GM20000 (cell line): ENCODE results near the gene ATRN.
A peak's percentile ranks its signal among the peaks of the same experiment; 100 is the strongest.

Experiments
- DNase-seq: peaks from one replicate; pipeline ENCODE4 v3.0.0; 2012; ENCODE audit warnings: low spot score
- CTCF ChIP-seq: IDR thresholded peaks from 2 replicates; pipeline ENCODE4 v1.5.1; 2012; ENCODE audit warnings: mild to moderate bottlenecking, control low read depth; ENCODE audit errors: extremely low read depth, missing control alignments

The ATRN gene

GRCh38 chr20:3652676-3653596 is 182.1 kb downstream of the ATRN start:
- TF ChIP-seq CTCF, result no peak
- DNase-seq, result no peak

GRCh38 chr20:3653921-3654320 is 183.1 kb downstream of the ATRN start:
- no peak for TF ChIP-seq CTCF
- no peak for DNase-seq

GRCh38 chr20:3654326-3655130 is 183.7 kb downstream of the ATRN start:
- no peak for TF ChIP-seq CTCF
- DNase-seq, result no peak

- DNase-seq, result no peak
- no peak for TF ChIP-seq CTCF
Measured at GRCh38 chr20:3655131-3655405, 184.2 kb downstream of the ATRN start.

GRCh38 chr20:3658019-3658715 is 187.3 kb downstream of the ATRN start:
- no peak for TF ChIP-seq CTCF
- no peak for DNase-seq

GRCh38 chr20:3658716-3659491 is 188.1 kb downstream of the ATRN start:
- peak; percentile 92 for DNase-seq
- no peak for TF ChIP-seq CTCF
